Left lung (tissue), 10 donors: ENCODE data around the gene KPNB1. TPM values are rescaled to one million over a fixed set of nuclear protein-coding genes. Genes with fewer than 3 reads are reported as not detected.
A peak's percentile ranks its signal among the peaks of the same experiment; 100 is the strongest.

Experiments
- ATAC-seq: fragments of 200-7000 bp; cut with Tn5 transposase; one replicate; pipeline ENCODE4 v1.9.1; 2020; ENCODE audit warnings: moderate library complexity
- DNase-seq, 4 donors: peaks; one replicate each; pipeline ENCODE4 v3.0.0-alpha.2; 2013 to 2020
- H3K27ac ChIP-seq, 2 donors: fragments of 200-600 bp; sonication (generic) in 1 of 2; one replicate each; pipeline versions ENCODE4 v1.5.0 to v1.8.0; 2020 to 2021
- H3K27me3 ChIP-seq, 2 donors: fragments of 200-600 bp; sonication (generic) in 1 of 2; one replicate each; pipeline versions ENCODE4 v1.5.0 to v1.8.0; 2020 to 2021
- H3K36me3 ChIP-seq, 2 donors: fragments of 200-600 bp; sonication (generic) in 1 of 2; one replicate each; pipeline versions ENCODE4 v1.5.0 to v1.8.0; 2020 to 2021
- H3K4me1 ChIP-seq, 2 donors: fragments of 200-600 bp; one replicate each; pipeline ENCODE4 v1.8.0; 2021
- H3K4me3 ChIP-seq, 2 donors: fragments of 200-600 bp; sonication (generic) in 1 of 2; one replicate each; pipeline versions ENCODE4 v1.5.0 to v1.8.0; 2020 to 2021; ENCODE audit warnings: mild to moderate bottlenecking in 1 of 2
- H3K9me3 ChIP-seq, 2 donors: fragments of 200-600 bp; sonication (generic) in 1 of 2; one replicate each; pipeline versions ENCODE4 v1.5.0 to v1.8.0; 2020 to 2021
- intact Hi-C, 2 donors: fragments of 100-400 bp; cut with DNase I; formaldehyde crosslinking; loops; one replicate each; pipeline versions ENCODE4 v1.11.2 to v1.14.2; 2022
- polyA plus RNA-seq, 6 donors: library from polyadenylated mRNA; unstranded; fragments of 120-200 nt; gene quantifications; one replicate each; pipeline ENCODE4 v1.2.1, GENCODE V29; 2013; ENCODE audit not compliant: insufficient read length in 6 of 6
- total RNA-seq, 2 donors: library from RNA; stranded (reverse); fragmentation: NEBNext Ultra II Directional; extraction: Animal tissue kit (Norgen Biotek cat#: 25700); gene quantifications; one replicate each; pipeline ENCODE4 v1.2.1, GENCODE V29; 2021
- TF ChIP-seq, protein P1 (sequence below), 2 donors: fragments of 200-600 bp; sonication (generic) in 1 of 2; IDR thresholded peaks; one replicate each; pipeline versions ENCODE4 v1.5.0 to v1.8.0; 2021; ENCODE audit warnings: antibody characterized with exemption in 2 of 2
- donor health status: DM: no; HTN: yes; CAD: no.
- donor health status: DM: no; HTN: no; CAD: no.

KPNB1 gene
- total and polyA plus RNA-seq, 8 donors, result 195 to 305 (median 248) TPM

DNA sequence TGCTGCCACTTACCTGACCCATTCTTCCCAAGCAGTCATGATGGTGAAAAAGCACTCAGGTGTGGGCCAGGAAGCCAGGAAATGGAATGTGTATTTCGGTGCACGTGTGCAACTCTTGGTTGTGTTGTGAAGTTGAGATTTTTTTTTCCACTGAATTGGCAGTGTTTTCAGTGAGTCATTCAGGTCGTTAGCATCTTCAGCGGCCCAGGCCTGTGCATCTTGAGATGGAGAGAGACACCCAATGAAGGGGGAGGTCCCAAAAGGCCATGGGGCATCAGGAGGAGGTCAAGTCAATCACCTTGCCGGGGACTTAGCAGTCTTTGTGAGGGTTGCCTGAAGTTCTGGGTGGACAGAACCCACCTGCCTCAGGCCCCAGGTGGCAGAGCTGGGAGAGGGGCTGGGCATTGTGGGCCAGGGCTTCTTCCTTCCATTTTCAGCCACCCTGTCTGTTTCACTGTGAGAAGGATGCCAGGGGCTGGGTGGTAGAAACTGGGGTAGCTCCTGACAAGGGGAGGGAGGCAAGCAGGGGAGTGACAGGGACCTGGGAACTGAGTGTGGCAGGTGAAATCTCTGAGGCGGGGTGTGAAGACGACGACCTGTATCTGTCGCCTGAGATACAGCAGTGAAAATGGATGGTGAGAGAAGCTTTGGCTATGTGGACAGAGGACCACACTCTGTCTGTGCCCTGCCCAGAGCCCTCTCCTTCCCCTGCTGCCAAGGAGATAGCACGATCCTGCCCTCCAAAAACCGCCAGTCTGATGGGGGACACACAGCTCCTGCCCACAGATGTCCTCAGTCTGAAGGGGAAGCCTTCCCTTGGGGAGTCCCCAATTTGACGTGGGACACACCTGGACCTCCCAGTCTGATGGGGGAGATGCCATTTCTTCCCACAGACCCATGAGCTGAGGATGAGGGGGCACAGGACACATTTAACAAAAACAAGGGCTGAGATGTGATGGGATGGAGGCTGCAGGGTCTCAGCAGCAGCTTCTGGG lies 56.1 kb downstream of the KPNB1 start:
- TF ChIP-seq, protein P1, sequence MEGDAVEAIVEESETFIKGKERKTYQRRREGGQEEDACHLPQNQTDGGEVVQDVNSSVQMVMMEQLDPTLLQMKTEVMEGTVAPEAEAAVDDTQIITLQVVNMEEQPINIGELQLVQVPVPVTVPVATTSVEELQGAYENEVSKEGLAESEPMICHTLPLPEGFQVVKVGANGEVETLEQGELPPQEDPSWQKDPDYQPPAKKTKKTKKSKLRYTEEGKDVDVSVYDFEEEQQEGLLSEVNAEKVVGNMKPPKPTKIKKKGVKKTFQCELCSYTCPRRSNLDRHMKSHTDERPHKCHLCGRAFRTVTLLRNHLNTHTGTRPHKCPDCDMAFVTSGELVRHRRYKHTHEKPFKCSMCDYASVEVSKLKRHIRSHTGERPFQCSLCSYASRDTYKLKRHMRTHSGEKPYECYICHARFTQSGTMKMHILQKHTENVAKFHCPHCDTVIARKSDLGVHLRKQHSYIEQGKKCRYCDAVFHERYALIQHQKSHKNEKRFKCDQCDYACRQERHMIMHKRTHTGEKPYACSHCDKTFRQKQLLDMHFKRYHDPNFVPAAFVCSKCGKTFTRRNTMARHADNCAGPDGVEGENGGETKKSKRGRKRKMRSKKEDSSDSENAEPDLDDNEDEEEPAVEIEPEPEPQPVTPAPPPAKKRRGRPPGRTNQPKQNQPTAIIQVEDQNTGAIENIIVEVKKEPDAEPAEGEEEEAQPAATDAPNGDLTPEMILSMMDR (IDR thresholded peaks at IDR 0.05), result no peak
- no peak for ATAC-seq

DNA sequence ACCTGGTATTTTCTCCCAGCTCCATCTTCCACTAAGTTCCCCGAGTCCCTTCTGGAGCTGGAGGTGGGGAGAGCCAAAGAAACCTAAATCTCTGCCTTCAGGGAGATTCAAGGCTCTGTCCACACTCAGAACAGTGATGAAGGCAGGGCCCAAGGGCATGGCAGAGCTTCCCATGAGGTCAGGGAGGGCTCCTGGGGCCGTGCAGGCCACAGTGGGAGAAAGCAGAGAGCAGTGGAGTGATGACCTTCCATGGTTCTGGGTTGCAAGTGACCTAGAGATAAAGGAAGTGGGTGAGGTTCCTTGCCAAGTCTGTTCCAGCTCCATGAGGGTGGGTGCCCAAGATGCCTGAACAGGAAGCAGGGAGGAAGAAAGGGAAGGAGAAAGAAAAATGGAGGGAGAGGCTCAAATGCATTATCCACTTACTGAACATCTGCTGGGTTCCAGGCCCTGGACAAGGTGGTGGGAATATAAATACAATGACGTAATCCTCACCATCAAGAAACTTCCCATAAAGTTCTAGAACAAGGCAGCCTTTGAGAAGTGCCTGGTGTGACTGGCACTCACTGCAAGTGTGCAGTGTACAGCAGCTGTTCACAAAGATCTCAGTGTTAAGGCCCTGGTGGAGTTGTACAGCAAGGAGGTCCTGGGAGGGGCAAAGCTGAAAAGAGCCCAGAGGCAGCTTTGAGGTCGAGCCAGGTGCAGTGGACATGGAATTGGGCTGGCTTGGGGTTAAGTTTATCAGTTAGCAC lies 57.5 kb downstream of the KPNB1 start:
- Histone ChIP-seq H3K4me1 (peaks cover 0 to 49% of the 10 kb centered on the region in 2 donors), H3K4me3 (no peak overlapping the region), H3K36me3 (peaks cover 0 to 35% of the 10 kb centered on the region in 2 donors), H3K27me3 (peaks cover 0 to 5% of the 10 kb centered on the region in 2 donors), H3K27ac (no peak overlapping the region), H3K9me3 (no peaks in the 10 kb centered on the region)
- DNase-seq, result peak in 1 of 4 donors; percentile 21
- intact Hi-C loops, result no loop called here
- ATAC-seq, result no peak
- TF ChIP-seq, protein P1 (IDR thresholded peaks at IDR 0.05), result no peak

More for the DNA sequence above, 56.1 kb downstream of the KPNB1 start:
- no peak overlapping the region for H3K4me3 ChIP-seq
- no peaks in the 10 kb centered on the region for H3K27me3 ChIP-seq
- peaks cover 0 to 39% of the 10 kb centered on the region in 2 donors for H3K36me3 ChIP-seq
- H3K9me3 ChIP-seq, result no peaks in the 10 kb centered on the region
- intact Hi-C loops, result no loop called here
- DNase-seq, result peak in 1 of 4 donors; percentile 11
- H3K4me1 ChIP-seq, result peaks cover 0 to 49% of the 10 kb centered on the region in 2 donors
- H3K27ac ChIP-seq, result no peak overlapping the region

DNA sequence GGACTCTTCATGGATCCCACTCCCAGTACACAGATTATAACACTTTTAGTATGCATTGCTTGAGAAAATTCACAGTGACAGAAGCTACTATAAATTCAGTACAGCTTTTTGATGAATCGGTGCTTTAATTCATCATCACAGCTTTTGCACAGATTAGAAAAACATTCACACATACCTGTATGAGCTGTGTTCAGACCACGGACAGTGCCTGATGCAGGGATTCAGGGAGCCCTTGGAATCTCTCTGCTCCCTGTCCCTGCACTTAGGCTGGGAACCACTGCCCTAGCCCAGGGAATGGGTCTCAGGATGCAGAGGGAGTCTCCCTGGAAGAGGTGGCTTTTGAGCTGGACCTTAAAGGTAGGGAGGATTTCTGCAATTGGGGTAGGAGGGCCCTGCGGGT lies 58.2 kb downstream of the KPNB1 start:
- peaks cover 0 to 11% of the 10 kb centered on the region in 2 donors for H3K27me3 ChIP-seq
- DNase-seq, result no peak
- H3K36me3 ChIP-seq, result peaks cover 0 to 35% of the 10 kb centered on the region in 2 donors
- intact Hi-C loops, result no loop called here
- no peaks in the 10 kb centered on the region for H3K9me3 ChIP-seq
- TF ChIP-seq, protein P1 (IDR thresholded peaks at IDR 0.05), result no peak
- H3K4me3 ChIP-seq, result no peak overlapping the region
- H3K27ac ChIP-seq, result no peak overlapping the region
- ATAC-seq, result no peak
- H3K4me1 ChIP-seq, result peaks cover 0 to 44% of the 10 kb centered on the region in 2 donors

DNA sequence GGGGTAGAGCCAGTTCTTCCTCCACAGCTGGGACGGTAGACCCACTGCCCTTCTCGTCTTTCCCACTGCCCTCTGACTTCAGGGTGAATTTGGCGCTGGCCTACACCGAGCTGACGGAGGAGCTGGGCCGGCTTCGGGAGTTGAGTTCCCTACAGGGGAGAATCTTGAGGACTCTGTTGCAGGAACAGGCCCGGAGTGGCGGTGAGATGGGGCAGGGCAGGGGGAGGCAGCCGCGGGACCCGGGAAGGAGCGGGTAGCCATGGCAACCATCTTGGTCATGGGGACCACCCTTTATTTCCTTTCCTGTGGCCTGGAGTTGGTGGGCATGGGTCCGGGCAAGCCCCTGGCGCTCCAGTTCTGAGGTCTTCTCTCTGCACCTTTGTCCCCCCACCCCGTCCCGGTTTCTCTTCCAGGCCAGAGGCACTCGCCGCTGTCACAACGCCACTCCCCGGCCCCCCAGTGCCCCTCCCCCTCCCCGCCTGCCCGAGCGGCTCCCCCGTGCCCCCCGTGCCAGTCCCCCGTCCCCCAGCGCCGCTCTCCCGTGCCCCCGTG lies 58.7 kb downstream of the KPNB1 start:
- peaks cover 0 to 16% of the 10 kb centered on the region in 2 donors for H3K27me3 ChIP-seq
- H3K27ac ChIP-seq, result no peak overlapping the region
- no peak for ATAC-seq
- H3K36me3 ChIP-seq, result peaks cover 0 to 35% of the 10 kb centered on the region in 2 donors
- TF ChIP-seq, protein P1 (IDR thresholded peaks at IDR 0.05), result no peak
- intact Hi-C loops, result no loop called here
- DNase-seq, result no peak
- no peak overlapping the region for H3K4me3 ChIP-seq
- peaks cover 0 to 39% of the 10 kb centered on the region in 2 donors for H3K4me1 ChIP-seq
- H3K9me3 ChIP-seq, result no peaks in the 10 kb centered on the region
